C4-2B (cell line): ENCODE measurements around the gene HSPG2.

Experiments used
- H3K27ac ChIP-seq: fragments of 450-650 bp; 2 replicates; pipeline ENCODE4 v1.5.1; 2017
- CTCF ChIP-seq: fragments of 450-650 bp; conservative IDR thresholded peaks from 2 replicates; pipeline ENCODE4 v1.5.1; 2017; ENCODE audit warnings: mild to moderate bottlenecking
- ZFX ChIP-seq: fragments of 450-650 bp; IDR thresholded peaks from 2 replicates; pipeline ENCODE4 v1.6.1; 2017

The HSPG2 gene

GRCh38 chr1:21845646-21846641 lies 91.2 kb downstream of the HSPG2 start:
- H3K27ac ChIP-seq, result no peak overlapping the region
- TF ChIP-seq ZFX (no peak), CTCF (no peak)

- TF ChIP-seq ZFX (no peak), CTCF (no peak)
- no peak overlapping the region for H3K27ac ChIP-seq
These were observed 93.1 kb downstream of the HSPG2 start for GRCh38 chr1:21843996-21844395.

GRCh38 chr1:21843208-21843607 lies 93.9 kb downstream of the HSPG2 start:
- TF ChIP-seq ZFX, result no peak
- no peak for TF ChIP-seq CTCF
- H3K27ac ChIP-seq, result no peak overlapping the region

GRCh38 chr1:21842606-21843162 lies 94.4 kb downstream of the HSPG2 start:
- H3K27ac ChIP-seq, result no peak overlapping the region

GRCh38 chr1:21841852-21842466 lies 95.2 kb downstream of the HSPG2 start:
- TF ChIP-seq ZFX, result no peak

More at GRCh38 chr1:21842606-21843162, 94.4 kb downstream of the HSPG2 start:
- no peak for TF ChIP-seq ZFX
- TF ChIP-seq CTCF, result no peak

GRCh38 chr1:21840981-21841380 lies 96.1 kb downstream of the HSPG2 start:
- no peak overlapping the region for H3K27ac ChIP-seq
- TF ChIP-seq CTCF (no peak), ZFX (no peak)

More at GRCh38 chr1:21841852-21842466, 95.2 kb downstream of the HSPG2 start:
- H3K27ac ChIP-seq, result no peak overlapping the region

- no peak overlapping the region for H3K27ac ChIP-seq
- TF ChIP-seq ZFX (no peak), CTCF (no peak)
These were observed 97.6 kb downstream of the HSPG2 start for GRCh38 chr1:21839337-21840037.
